SK-N-SH (cell line): ENCODE measurements around the gene MFNG.

Source experiments
- FOXM1 ChIP-seq: IDR thresholded peaks from 2 replicates; pipeline ENCODE4 v1.4.0; 2012; ENCODE audit warnings: low read depth, mild to moderate bottlenecking
- MXI1 ChIP-seq: IDR thresholded peaks from 2 replicates; pipeline ENCODE4 v1.6.1; 2012; ENCODE audit warnings: mild to moderate bottlenecking, low read depth, low read length, improper control_type of control experiment
- POLR2AphosphoS5 ChIP-seq: IDR thresholded peaks from 2 replicates; pipeline ENCODE4 v1.6.1; 2012; ENCODE audit warnings: low read depth, low read length
- RXRA ChIP-seq: IDR thresholded peaks from 2 replicates; pipeline ENCODE4 v1.4.0; 2012; ENCODE audit warnings: low read depth, mild to moderate bottlenecking, borderline replicate concordance
- TF ChIP-seq, protein P1 (sequence below): fragments of 200-600 bp; sonication (generic); IDR thresholded peaks from 2 replicates; pipeline ENCODE4 v1.6.1; 2017; ENCODE audit warnings: antibody characterized with exemption, mild to moderate bottlenecking, moderate library complexity
- TF ChIP-seq, protein P2 (sequence below): IDR thresholded peaks from 2 replicates; pipeline ENCODE4 v1.4.0; 2012; ENCODE audit warnings: low read depth

DNA sequence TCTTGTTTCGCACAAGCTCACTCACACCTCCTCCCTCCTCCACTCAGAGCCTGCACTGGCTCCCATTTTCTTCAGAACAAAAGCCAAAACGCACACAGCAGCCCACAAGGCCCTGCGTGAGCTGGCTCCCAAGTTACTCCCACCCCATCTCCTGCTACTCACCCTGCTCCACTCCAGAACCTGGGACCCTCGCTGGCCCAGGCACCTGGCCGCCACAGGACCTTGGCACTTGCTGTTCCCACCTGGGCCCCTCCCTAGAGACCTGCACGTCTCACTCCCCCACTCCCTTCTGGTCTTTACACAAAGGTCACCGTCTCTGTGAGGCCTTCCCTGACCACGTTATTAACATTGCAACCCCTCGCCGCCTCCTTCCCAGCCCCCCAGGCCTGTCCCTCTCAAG is 945 bp upstream of the MFNG start:
- TF ChIP-seq FOXM1: no peak
- TF ChIP-seq POLR2AphosphoS5: no peak
- no peak for TF ChIP-seq RXRA
- TF ChIP-seq, protein P1, sequence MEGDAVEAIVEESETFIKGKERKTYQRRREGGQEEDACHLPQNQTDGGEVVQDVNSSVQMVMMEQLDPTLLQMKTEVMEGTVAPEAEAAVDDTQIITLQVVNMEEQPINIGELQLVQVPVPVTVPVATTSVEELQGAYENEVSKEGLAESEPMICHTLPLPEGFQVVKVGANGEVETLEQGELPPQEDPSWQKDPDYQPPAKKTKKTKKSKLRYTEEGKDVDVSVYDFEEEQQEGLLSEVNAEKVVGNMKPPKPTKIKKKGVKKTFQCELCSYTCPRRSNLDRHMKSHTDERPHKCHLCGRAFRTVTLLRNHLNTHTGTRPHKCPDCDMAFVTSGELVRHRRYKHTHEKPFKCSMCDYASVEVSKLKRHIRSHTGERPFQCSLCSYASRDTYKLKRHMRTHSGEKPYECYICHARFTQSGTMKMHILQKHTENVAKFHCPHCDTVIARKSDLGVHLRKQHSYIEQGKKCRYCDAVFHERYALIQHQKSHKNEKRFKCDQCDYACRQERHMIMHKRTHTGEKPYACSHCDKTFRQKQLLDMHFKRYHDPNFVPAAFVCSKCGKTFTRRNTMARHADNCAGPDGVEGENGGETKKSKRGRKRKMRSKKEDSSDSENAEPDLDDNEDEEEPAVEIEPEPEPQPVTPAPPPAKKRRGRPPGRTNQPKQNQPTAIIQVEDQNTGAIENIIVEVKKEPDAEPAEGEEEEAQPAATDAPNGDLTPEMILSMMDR: no peak
- no peak for TF ChIP-seq MXI1
- TF ChIP-seq, protein P2, sequence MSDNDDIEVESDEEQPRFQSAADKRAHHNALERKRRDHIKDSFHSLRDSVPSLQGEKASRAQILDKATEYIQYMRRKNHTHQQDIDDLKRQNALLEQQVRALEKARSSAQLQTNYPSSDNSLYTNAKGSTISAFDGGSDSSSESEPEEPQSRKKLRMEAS: no peak
